Vagina (tissue), 2 donors: ENCODE results near the gene LARP4. TPM values are rescaled to one million over a fixed set of nuclear protein-coding genes. Genes with fewer than 3 reads are reported as not detected.
"Not testable (repeated sequence)": the region's sequence is repeated elsewhere in the genome, so short reads cannot be mapped to it uniquely, and the experiment has no call there.

Experiments
- DNase-seq, 2 donors: peaks; one replicate each; pipeline ENCODE4 v3.0.0-alpha.2; 2017; ENCODE audit errors: extremely low spot score in 2 of 2
- H3K27ac ChIP-seq: fragments of 200-600 bp; sonication (generic); one replicate; pipeline ENCODE4 v1.5.1; 2019
- H3K27me3 ChIP-seq: fragments of 200-600 bp; sonication (generic); one replicate; pipeline ENCODE4 v1.5.1; 2019
- H3K36me3 ChIP-seq, 2 donors: fragments of 200-600 bp; sonication (generic); one replicate each; pipeline ENCODE4 v1.5.1; 2017 to 2019
- H3K4me1 ChIP-seq: fragments of 200-600 bp; sonication (generic); one replicate; pipeline ENCODE4 v1.5.1; 2019
- H3K4me3 ChIP-seq, 2 donors: fragments of 200-600 bp; sonication (generic); 1 replicate in 1 of 2; 2 replicates in 1 of 2; pipeline ENCODE4 v1.5.1; 2016 to 2019
- H3K9me3 ChIP-seq: fragments of 200-600 bp; sonication (generic); one replicate; pipeline ENCODE4 v1.5.1; 2019
- CTCF ChIP-seq, 3 experiments: fragments of 450-650 bp in 2 of 3; fragments of 200-600 bp in 1 of 3; sonication (generic) in 1 of 3; IDR thresholded peaks; one replicate each; pipeline ENCODE4 v1.5.1; 2017 to 2019; ENCODE audit warnings: antibody characterized with exemption in 3 of 3, mild to moderate bottlenecking in 2 of 3, moderate library complexity in 2 of 3
- POLR2A ChIP-seq, 2 donors: fragments of 450-650 bp; IDR thresholded peaks; one replicate each; pipeline ENCODE4 v1.6.1; 2017; ENCODE audit warnings: antibody characterized with exemption in 2 of 2, mild to moderate bottlenecking in 2 of 2, moderate library complexity in 2 of 2
- POLR2AphosphoS5 ChIP-seq, 2 donors: sonication (generic); formaldehyde crosslinking; IDR thresholded peaks; one replicate each; pipeline ENCODE4 v1.9.0; 2017; ENCODE audit warnings: antibody characterized with exemption in 2 of 2, mild to moderate bottlenecking in 2 of 2, low read depth in 1 of 2; ENCODE audit not compliant: insufficient read depth in 1 of 2
- intact Hi-C: fragments of 100-400 bp; cut with DNase I; formaldehyde crosslinking; loops from one replicate; pipeline ENCODE4 v1.15.1; 2023
- total RNA-seq: library from RNA; depleted of rRNA; stranded (reverse); fragments of >200 nt; gene quantifications from one replicate; pipeline ENCODE4 v1.2.3, GENCODE V29; 2016

Gene LARP4
- total RNA-seq, 1 donor from 2014 or later, result 38.5 TPM

- no peaks in the 10 kb centered on the region for H3K36me3 ChIP-seq
- no peak for DNase-seq
- peaks cover 40% of the 10 kb centered on the region for H3K4me1 ChIP-seq
- H3K27ac ChIP-seq, result no peak overlapping the region
- H3K27me3 ChIP-seq, result no peaks in the 10 kb centered on the region
- TF ChIP-seq CTCF (IDR thresholded peaks at IDR 0.05) (no peak), POLR2AphosphoS5 (IDR thresholded peaks at IDR 0.05; ENCODE audit: insufficient read depth in 1 of 2, low read depth in 1 of 2) (no peak), POLR2A (IDR thresholded peaks at IDR 0.05) (no peak)
- intact Hi-C loops, result no loop called here
- no peak overlapping the region for H3K4me3 ChIP-seq
- H3K9me3 ChIP-seq, result no peaks in the 10 kb centered on the region
Observed at GRCh38 chr12:50519353-50519752, 118.7 kb downstream of the LARP4 start.

- TF ChIP-seq POLR2A (IDR thresholded peaks at IDR 0.05), result no peak
- peak in 1 of 2 donors; percentile 58 for TF ChIP-seq POLR2AphosphoS5 (IDR thresholded peaks at IDR 0.05; ENCODE audit: insufficient read depth in 1 of 2, low read depth in 1 of 2)
- H3K4me1 ChIP-seq, result peaks cover 29% of the 10 kb centered on the region
- no peaks in the 10 kb centered on the region for H3K36me3 ChIP-seq
- H3K27me3 ChIP-seq, result no peaks in the 10 kb centered on the region
- DNase-seq, result no peak
- no peaks in the 10 kb centered on the region for H3K9me3 ChIP-seq
- no peak overlapping the region for H3K4me3 ChIP-seq
- intact Hi-C loops, result no loop called here
- peak overlapping the region; percentile 59 for H3K27ac ChIP-seq
Observed at GRCh38 chr12:50520416-50521207, 119.9 kb downstream of the LARP4 start.

GRCh38 chr12:50521781-50522180, 121.1 kb downstream of the LARP4 start:
- H3K27me3 ChIP-seq, H3K36me3 ChIP-seq, H3K4me3 ChIP-seq, H3K9me3 ChIP-seq, H3K27ac ChIP-seq, DNase-seq, intact Hi-C loops: not testable (repeated sequence)
- H3K4me1 ChIP-seq, result peaks cover 28% of the 10 kb centered on the region

GRCh38 chr12:50523772-50524171, 123.1 kb downstream of the LARP4 start:
- Histone ChIP-seq H3K4me1 (peaks cover 11% of the 10 kb centered on the region), H3K36me3 (no peaks in the 10 kb centered on the region), H3K9me3 (no peaks in the 10 kb centered on the region)

GRCh38 chr12:50524621-50525020, 123.9 kb downstream of the LARP4 start:
- no peak overlapping the region for H3K4me3 ChIP-seq
- H3K27ac ChIP-seq, result no peak overlapping the region
- no peaks in the 10 kb centered on the region for H3K36me3 ChIP-seq
- no peak for TF ChIP-seq POLR2AphosphoS5 (IDR thresholded peaks at IDR 0.05; ENCODE audit: insufficient read depth in 1 of 2, low read depth in 1 of 2)
- TF ChIP-seq CTCF (IDR thresholded peaks at IDR 0.05), result no peak
- TF ChIP-seq POLR2A (IDR thresholded peaks at IDR 0.05), result no peak
- no peaks in the 10 kb centered on the region for H3K27me3 ChIP-seq
- intact Hi-C loops, result no loop called here
- H3K4me1 ChIP-seq, result peaks cover 17% of the 10 kb centered on the region
- DNase-seq, result no peak
- H3K9me3 ChIP-seq, result no peaks in the 10 kb centered on the region

More at GRCh38 chr12:50523772-50524171, 123.1 kb downstream of the LARP4 start:
- intact Hi-C loops, result no loop called here
- no peak overlapping the region for H3K27ac ChIP-seq
- H3K4me3 ChIP-seq, result no peak overlapping the region
- no peak for DNase-seq
- TF ChIP-seq CTCF (IDR thresholded peaks at IDR 0.05) (no peak), POLR2AphosphoS5 (IDR thresholded peaks at IDR 0.05; ENCODE audit: insufficient read depth in 1 of 2, low read depth in 1 of 2) (no peak), POLR2A (IDR thresholded peaks at IDR 0.05) (no peak)
- no peaks in the 10 kb centered on the region for H3K27me3 ChIP-seq

- no peak for DNase-seq
- no peaks in the 10 kb centered on the region for H3K36me3 ChIP-seq
- TF ChIP-seq POLR2A (IDR thresholded peaks at IDR 0.05) (no peak), CTCF (IDR thresholded peaks at IDR 0.05) (no peak), POLR2AphosphoS5 (IDR thresholded peaks at IDR 0.05; ENCODE audit: insufficient read depth in 1 of 2, low read depth in 1 of 2) (no peak)
- intact Hi-C loops, result no loop called here
- no peak overlapping the region for H3K4me3 ChIP-seq
- no peaks in the 10 kb centered on the region for H3K27me3 ChIP-seq
- H3K4me1 ChIP-seq, result peaks cover 21% of the 10 kb centered on the region
- H3K27ac ChIP-seq, result no peak overlapping the region
- H3K9me3 ChIP-seq, result no peaks in the 10 kb centered on the region
Observed at GRCh38 chr12:50525422-50525821, 124.7 kb downstream of the LARP4 start.
